ENCODE measurements around the gene GOLGA8S. TPM values are rescaled to one million over a fixed set of nuclear protein-coding genes. Genes with fewer than 3 reads are reported as not detected.
"Not testable (repeated sequence)": the region's sequence is repeated elsewhere in the genome, so short reads cannot be mapped to it uniquely, and the experiment has no call there.

Gene GOLGA8S
- polyA plus RNA-seq, 3 donors = 0.17 TPM; not detected in 2

DNA sequence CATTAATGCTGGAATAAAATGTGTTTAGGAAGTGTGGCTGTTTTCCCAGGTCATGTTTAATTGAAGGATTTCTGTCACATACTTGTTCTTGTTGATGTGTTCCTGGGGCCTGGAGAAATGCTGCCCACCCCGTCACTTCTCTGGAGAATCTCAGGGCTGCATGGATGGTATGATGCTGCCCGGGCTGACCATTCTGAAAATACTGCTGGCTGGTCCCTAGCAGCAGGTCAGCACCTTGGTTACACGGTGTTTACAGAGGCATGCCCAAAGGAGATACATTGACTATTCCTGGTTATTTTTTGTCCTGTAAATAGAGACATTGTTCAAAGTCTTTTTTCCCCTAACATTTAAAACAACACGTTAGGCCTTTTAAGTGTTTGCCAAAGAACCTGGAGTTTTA, 26.2 kb downstream of the GOLGA8S start:
- H3K36me3 ChIP-seq (replicated peaks in 1 of 2; ENCODE audit: control insufficient read depth in 1 of 2, insufficient read depth in 2 of 2, low read length in 2 of 2); DNase-seq; H3K27me3 ChIP-seq (ENCODE audit: control insufficient read depth in 2 of 2, insufficient read depth in 2 of 2, low read length in 2 of 2); H3K27me3 Mint-ChIP-seq (ENCODE audit: low read depth in 3 of 3); H3K4me3 ChIP-seq (replicated peaks in 1 of 3; ENCODE audit: low read depth in 2 of 3, low read length in 3 of 3); intact Hi-C loops (cut with micrococcal nuclease); H3K36me3 Mint-ChIP-seq; H3K9me3 ChIP-seq (replicated peaks in 1 of 2; ENCODE audit: control insufficient read depth in 1 of 2, insufficient read depth in 1 of 2, low read length in 2 of 2); H3K9me3 Mint-ChIP-seq; H3K27ac ChIP-seq (ENCODE audit: low read depth in 1 of 2, low read length in 2 of 2); H3K4me1 ChIP-seq (ENCODE audit: control insufficient read depth in 1 of 2, insufficient read depth in 2 of 2, low read length in 2 of 2); H2AFZ ChIP-seq (ENCODE audit: insufficient read depth, low read depth, low read length, poor library complexity, severe bottlenecking); H3K4me3 Mint-ChIP-seq; H3K4me2 ChIP-seq (replicated peaks; ENCODE audit: extremely low read depth, low read length, poor library complexity, severe bottlenecking); H3K27ac Mint-ChIP-seq; H3K4me1 Mint-ChIP-seq; H3K79me2 ChIP-seq (ENCODE audit: insufficient read depth, low read length); H3K9ac ChIP-seq (ENCODE audit: insufficient read depth, low read length, poor library complexity, severe bottlenecking); H4K20me1 ChIP-seq (ENCODE audit: insufficient read depth, low read length): not testable (repeated sequence)
- no CpG with 5 or more reads among the region's 4 CpGs for WGBS (ENCODE audit: insufficient coverage)

DNA sequence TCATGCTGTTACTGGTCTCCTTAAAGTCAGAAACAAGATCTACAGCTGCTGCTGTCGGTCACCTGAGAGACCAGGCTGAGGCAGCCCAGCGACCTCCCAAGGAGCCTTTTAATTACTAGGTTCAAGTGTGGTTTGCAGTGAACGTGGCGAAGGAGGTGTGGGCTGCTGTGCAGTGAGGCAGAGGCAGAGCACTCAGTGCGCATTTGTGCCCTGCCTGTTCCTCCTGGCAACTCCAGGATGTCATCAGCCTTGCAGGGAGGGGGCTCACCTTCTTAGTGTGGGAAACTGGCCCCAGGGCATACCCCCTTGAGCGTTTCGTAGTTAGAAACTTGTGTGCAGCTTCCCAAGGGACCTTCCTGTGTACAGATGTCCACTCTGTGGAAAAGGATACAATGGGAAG, 26.6 kb downstream of the GOLGA8S start:
- H3K4me3 Mint-ChIP-seq = not testable (repeated sequence)

DNA sequence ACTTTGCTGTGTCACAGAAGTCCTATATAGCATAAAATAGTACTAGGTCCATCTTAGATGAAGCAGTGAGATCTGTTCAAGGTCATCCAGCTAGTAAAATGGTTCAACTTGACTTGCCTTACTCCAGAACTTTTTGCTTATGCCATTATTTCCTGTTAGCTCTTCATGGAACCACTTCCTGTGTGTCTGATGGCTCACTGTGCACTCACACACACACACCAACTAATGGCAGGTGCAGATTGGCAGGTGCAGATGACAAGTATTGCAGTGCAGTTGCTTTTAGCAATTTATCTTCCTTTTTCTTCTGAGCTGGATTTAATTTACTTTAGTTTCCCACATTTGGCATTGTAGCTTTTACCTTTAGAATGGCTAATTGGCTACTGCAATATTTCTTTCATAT, 29.8 kb downstream of the GOLGA8S start:
- H2AFZ ChIP-seq (ENCODE audit: insufficient read depth, low read depth, low read length, poor library complexity, severe bottlenecking) = no peak overlapping the region
- H3K4me1 Mint-ChIP-seq = no peaks in the 10 kb centered on the region

More for the DNA sequence above, 26.6 kb downstream of the GOLGA8S start:
- H3K36me3 ChIP-seq (replicated peaks in 1 of 2; ENCODE audit: control insufficient read depth in 1 of 2, insufficient read depth in 2 of 2, low read length in 2 of 2); H3K36me3 Mint-ChIP-seq; H3K4me1 Mint-ChIP-seq; H3K79me2 ChIP-seq (ENCODE audit: insufficient read depth, low read length); H3K4me1 ChIP-seq (ENCODE audit: control insufficient read depth in 1 of 2, insufficient read depth in 2 of 2, low read length in 2 of 2); H3K4me3 ChIP-seq (replicated peaks in 1 of 3; ENCODE audit: low read depth in 2 of 3, low read length in 3 of 3); H4K20me1 ChIP-seq (ENCODE audit: insufficient read depth, low read length); H3K27me3 Mint-ChIP-seq (ENCODE audit: low read depth in 3 of 3); H3K27ac Mint-ChIP-seq; H3K4me2 ChIP-seq (replicated peaks; ENCODE audit: extremely low read depth, low read length, poor library complexity, severe bottlenecking); H2AFZ ChIP-seq (ENCODE audit: insufficient read depth, low read depth, low read length, poor library complexity, severe bottlenecking); H3K9me3 ChIP-seq (replicated peaks in 1 of 2; ENCODE audit: control insufficient read depth in 1 of 2, insufficient read depth in 1 of 2, low read length in 2 of 2); H3K9me3 Mint-ChIP-seq; intact Hi-C loops (cut with micrococcal nuclease); DNase-seq; H3K9ac ChIP-seq (ENCODE audit: insufficient read depth, low read length, poor library complexity, severe bottlenecking); H3K27me3 ChIP-seq (ENCODE audit: control insufficient read depth in 2 of 2, insufficient read depth in 2 of 2, low read length in 2 of 2); H3K27ac ChIP-seq (ENCODE audit: low read depth in 1 of 2, low read length in 2 of 2): not testable (repeated sequence)
- WGBS (ENCODE audit: insufficient coverage) = 84% methylated on average over 7 of the region's 7 CpGs

More for the DNA sequence above, 29.8 kb downstream of the GOLGA8S start:
- Histone ChIP-seq H3K4me1 (ENCODE audit: control insufficient read depth in 1 of 2, insufficient read depth in 2 of 2, low read length in 2 of 2) (no peaks in the 10 kb centered on the region), H3K79me2 (ENCODE audit: insufficient read depth, low read length) (no peaks in the 10 kb centered on the region), H3K4me3 (replicated peaks in 1 of 3; ENCODE audit: low read depth in 2 of 3, low read length in 3 of 3) (no peak overlapping the region), H3K4me2 (replicated peaks; ENCODE audit: extremely low read depth, low read length, poor library complexity, severe bottlenecking) (no peak overlapping the region), H3K9ac (ENCODE audit: insufficient read depth, low read length, poor library complexity, severe bottlenecking) (no peak overlapping the region), H3K27me3 (ENCODE audit: control insufficient read depth in 2 of 2, insufficient read depth in 2 of 2, low read length in 2 of 2) (no peaks in the 10 kb centered on the region), H4K20me1 (ENCODE audit: insufficient read depth, low read length) (no peaks in the 10 kb centered on the region), H3K9me3 (replicated peaks in 1 of 2; ENCODE audit: control insufficient read depth in 1 of 2, insufficient read depth in 1 of 2, low read length in 2 of 2) (no peaks in the 10 kb centered on the region), H3K27ac (ENCODE audit: low read depth in 1 of 2, low read length in 2 of 2) (no peak overlapping the region), H3K36me3 (replicated peaks in 1 of 2; ENCODE audit: control insufficient read depth in 1 of 2, insufficient read depth in 2 of 2, low read length in 2 of 2) (no peaks in the 10 kb centered on the region)
- no peak overlapping the region for H3K27ac Mint-ChIP-seq
- no peak overlapping the region for H3K4me3 Mint-ChIP-seq
- TF ChIP-seq, protein P1, sequence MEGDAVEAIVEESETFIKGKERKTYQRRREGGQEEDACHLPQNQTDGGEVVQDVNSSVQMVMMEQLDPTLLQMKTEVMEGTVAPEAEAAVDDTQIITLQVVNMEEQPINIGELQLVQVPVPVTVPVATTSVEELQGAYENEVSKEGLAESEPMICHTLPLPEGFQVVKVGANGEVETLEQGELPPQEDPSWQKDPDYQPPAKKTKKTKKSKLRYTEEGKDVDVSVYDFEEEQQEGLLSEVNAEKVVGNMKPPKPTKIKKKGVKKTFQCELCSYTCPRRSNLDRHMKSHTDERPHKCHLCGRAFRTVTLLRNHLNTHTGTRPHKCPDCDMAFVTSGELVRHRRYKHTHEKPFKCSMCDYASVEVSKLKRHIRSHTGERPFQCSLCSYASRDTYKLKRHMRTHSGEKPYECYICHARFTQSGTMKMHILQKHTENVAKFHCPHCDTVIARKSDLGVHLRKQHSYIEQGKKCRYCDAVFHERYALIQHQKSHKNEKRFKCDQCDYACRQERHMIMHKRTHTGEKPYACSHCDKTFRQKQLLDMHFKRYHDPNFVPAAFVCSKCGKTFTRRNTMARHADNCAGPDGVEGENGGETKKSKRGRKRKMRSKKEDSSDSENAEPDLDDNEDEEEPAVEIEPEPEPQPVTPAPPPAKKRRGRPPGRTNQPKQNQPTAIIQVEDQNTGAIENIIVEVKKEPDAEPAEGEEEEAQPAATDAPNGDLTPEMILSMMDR (IDR thresholded peaks at IDR 0.05) = no peak
- H3K27me3 Mint-ChIP-seq (ENCODE audit: low read depth in 3 of 3) = peaks cover 0 to 9% (median 1%) of the 10 kb centered on the region in 3 donors
- H3K9me3 Mint-ChIP-seq = no peaks in the 10 kb centered on the region
- DNase-seq = no peak
- intact Hi-C loops (cut with micrococcal nuclease) = no loop called here
- no peaks in the 10 kb centered on the region for H3K36me3 Mint-ChIP-seq
